ENCODE data around the gene DSCAM. TPM values are rescaled to one million over a fixed set of nuclear protein-coding genes. Genes with fewer than 3 reads are reported as not detected.

DSCAM gene
- polyA plus RNA-seq, 1 experiment, result 0.10 TPM

DNA sequence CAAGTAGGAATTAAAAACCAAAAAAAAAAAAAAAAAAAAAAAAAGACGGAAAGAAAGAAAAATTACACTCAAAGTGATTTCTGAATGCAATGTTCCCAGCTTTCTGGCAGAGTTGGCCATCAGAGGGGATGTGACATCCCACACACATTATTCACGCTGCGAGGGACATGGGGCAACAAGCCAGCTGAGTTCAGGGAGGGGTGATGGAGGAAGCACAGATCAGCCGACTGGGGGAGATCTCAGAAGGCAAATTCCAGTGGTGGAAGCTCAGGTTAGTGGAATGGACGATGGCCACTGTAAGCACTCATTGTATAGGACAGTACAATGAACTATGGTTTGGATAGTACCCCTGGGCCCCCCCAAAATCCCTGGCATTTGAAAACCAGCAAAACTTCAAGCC lies 667.8 kb downstream of the DSCAM start:
- DNase-seq (ENCODE audit: low read depth), result no peak
- CTCF ChIA-PET, result no interaction called here

DNA sequence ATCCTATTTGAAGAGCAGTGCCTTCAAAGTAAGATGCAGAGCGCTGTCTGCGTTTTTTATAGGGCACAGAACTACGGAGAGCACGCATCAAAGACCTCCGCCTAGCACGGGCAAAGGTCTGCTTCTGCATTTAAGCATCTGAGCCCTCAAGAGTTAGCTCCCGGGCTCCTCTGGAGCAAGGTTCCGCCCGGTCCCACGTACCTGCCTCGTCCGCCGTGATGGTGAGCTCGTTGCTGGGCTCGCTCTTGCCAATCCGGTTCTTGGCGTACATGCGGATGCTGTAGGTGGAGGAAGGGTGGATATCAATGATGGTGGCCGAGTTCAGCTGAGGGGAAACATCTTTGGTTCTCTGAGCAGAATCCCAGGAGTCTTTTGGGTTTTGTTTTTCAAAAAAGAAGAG lies 668.2 kb downstream of the DSCAM start:
- Histone ChIP-seq H3K27me3 (ENCODE audit: control insufficient read depth, insufficient read depth, low read length) (no peaks in the 10 kb centered on the region), H3K4me3 (ENCODE audit: low read depth, low read length) (no peak overlapping the region), H3K36me3 (ENCODE audit: control insufficient read depth, insufficient read depth, low read length) (no peaks in the 10 kb centered on the region)
- TF ChIP-seq, protein P1, sequence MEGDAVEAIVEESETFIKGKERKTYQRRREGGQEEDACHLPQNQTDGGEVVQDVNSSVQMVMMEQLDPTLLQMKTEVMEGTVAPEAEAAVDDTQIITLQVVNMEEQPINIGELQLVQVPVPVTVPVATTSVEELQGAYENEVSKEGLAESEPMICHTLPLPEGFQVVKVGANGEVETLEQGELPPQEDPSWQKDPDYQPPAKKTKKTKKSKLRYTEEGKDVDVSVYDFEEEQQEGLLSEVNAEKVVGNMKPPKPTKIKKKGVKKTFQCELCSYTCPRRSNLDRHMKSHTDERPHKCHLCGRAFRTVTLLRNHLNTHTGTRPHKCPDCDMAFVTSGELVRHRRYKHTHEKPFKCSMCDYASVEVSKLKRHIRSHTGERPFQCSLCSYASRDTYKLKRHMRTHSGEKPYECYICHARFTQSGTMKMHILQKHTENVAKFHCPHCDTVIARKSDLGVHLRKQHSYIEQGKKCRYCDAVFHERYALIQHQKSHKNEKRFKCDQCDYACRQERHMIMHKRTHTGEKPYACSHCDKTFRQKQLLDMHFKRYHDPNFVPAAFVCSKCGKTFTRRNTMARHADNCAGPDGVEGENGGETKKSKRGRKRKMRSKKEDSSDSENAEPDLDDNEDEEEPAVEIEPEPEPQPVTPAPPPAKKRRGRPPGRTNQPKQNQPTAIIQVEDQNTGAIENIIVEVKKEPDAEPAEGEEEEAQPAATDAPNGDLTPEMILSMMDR (IDR thresholded peaks at IDR 0.05; ENCODE audit: insufficient read depth, low read depth, low read length), result no peak
- ChIA-PET POLR2A (no interaction called here), CTCF (no interaction called here)
- no peak for DNase-seq (ENCODE audit: low read depth)

More for the DNA sequence above, 667.8 kb downstream of the DSCAM start:
- TF ChIP-seq, protein P1 (IDR thresholded peaks at IDR 0.05; ENCODE audit: insufficient read depth, low read depth, low read length), result no peak
- POLR2A ChIA-PET, result no interaction called here
- Histone ChIP-seq H3K4me3 (ENCODE audit: low read depth, low read length) (no peak overlapping the region), H3K27me3 (ENCODE audit: control insufficient read depth, insufficient read depth, low read length) (no peaks in the 10 kb centered on the region), H3K36me3 (ENCODE audit: control insufficient read depth, insufficient read depth, low read length) (no peaks in the 10 kb centered on the region)

DNA sequence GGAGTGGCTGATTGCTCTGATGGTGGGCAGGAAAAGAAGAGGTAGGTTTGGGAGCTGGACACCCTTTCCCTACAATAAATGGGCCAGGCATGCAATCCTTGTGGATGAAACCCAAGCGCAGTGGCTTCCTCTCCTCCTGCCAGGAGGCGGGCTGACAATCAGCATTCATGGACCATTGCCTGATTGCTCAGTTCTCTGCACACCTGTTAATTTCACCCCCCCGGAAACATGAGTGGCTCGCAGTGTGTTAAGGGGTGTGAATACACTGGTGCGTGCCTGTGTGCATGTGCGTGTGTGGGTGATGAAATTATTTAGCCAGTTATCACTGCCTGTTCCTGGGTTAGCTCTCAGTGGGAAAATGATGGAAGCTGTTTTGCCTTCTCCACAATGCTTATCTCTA lies 669.0 kb downstream of the DSCAM start:
- POLR2A ChIA-PET, result no interaction called here
- DNase-seq (ENCODE audit: low read depth), result no peak
- CTCF ChIA-PET, result no interaction called here

DNA sequence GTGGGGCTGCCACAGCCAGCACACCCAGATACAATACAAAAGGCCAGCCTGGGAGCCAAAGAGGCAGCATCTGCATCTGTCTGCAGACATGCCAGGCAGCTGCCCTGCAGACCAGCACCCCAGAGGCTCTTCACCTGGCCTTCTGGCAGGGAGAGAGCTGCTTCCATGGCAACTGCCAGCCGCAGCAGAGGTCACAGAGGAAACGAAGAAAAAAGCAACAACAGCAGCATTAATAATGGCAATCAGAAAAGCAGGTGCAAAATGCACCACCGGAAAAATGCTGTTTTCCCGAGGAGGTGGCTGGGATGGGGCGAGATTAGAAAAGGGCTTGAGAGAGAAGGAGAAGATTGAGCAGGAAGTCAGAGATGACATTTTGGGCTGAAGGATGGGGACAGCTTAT lies 670.2 kb downstream of the DSCAM start:
- POLR2A ChIA-PET, result no interaction called here
- Histone ChIP-seq H3K27me3 (ENCODE audit: control insufficient read depth, insufficient read depth, low read length) (no peaks in the 10 kb centered on the region), H3K4me3 (ENCODE audit: low read depth, low read length) (no peak overlapping the region), H3K36me3 (ENCODE audit: control insufficient read depth, insufficient read depth, low read length) (no peaks in the 10 kb centered on the region)
- no peak for DNase-seq (ENCODE audit: low read depth)
- CTCF ChIA-PET, result no interaction called here
- TF ChIP-seq, protein P1 (IDR thresholded peaks at IDR 0.05; ENCODE audit: insufficient read depth, low read depth, low read length), result no peak

More for the DNA sequence above, 669.0 kb downstream of the DSCAM start:
- Histone ChIP-seq H3K4me3 (ENCODE audit: low read depth, low read length) (no peak overlapping the region), H3K27me3 (ENCODE audit: control insufficient read depth, insufficient read depth, low read length) (no peaks in the 10 kb centered on the region), H3K36me3 (ENCODE audit: control insufficient read depth, insufficient read depth, low read length) (no peaks in the 10 kb centered on the region)
- TF ChIP-seq, protein P1 (IDR thresholded peaks at IDR 0.05; ENCODE audit: insufficient read depth, low read depth, low read length), result no peak

DNA sequence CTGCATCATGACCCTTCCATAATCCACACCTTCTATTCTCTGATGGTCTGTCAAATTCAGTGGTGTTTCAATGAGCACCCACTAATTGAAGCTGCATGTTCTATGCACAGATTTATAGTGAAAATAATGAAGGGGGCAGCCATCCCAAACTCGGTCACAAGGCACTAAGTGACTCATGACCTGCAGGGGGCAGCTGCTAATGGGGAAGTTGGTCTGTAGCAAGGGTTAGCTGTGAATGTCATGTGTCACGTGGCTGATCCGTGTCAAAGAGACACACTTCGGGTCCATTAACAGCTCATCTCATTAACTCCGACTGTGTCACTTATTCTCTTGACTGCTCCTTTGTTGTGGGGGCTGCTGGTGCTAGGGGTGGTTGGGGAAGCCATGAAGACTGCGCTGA lies 673.1 kb downstream of the DSCAM start:
- H3K27me3 ChIP-seq (ENCODE audit: control insufficient read depth, insufficient read depth, low read length), result no peaks in the 10 kb centered on the region
- no peaks in the 10 kb centered on the region for H3K36me3 ChIP-seq (ENCODE audit: control insufficient read depth, insufficient read depth, low read length)
- POLR2A ChIA-PET, result no interaction called here
- no peak overlapping the region for H3K4me3 ChIP-seq (ENCODE audit: low read depth, low read length)
- TF ChIP-seq, protein P1 (IDR thresholded peaks at IDR 0.05; ENCODE audit: insufficient read depth, low read depth, low read length), result no peak
- DNase-seq (ENCODE audit: low read depth), result no peak
- CTCF ChIA-PET, result no interaction called here
